PFSK-1 (cell line): Measurements from ENCODE around the gene STK32B.

Experiments used
- POLR2AphosphoS5 ChIP-seq: IDR thresholded peaks from 2 replicates; pipeline ENCODE4 v1.6.1; 2012; ENCODE audit warnings: low read depth, mild to moderate bottlenecking, control low read depth, low read length, moderate library complexity
- REST ChIP-seq, 2 experiments: IDR thresholded peaks; 2 replicates each; pipeline versions ENCODE4 v1.6.1 to v1.8.0; 2011 to 2012; ENCODE audit warnings: low read depth in 2 of 2, low read length in 2 of 2, control low read depth in 1 of 2, inconsistent platforms in 1 of 2, mild to moderate bottlenecking in 1 of 2, moderate library complexity in 1 of 2; ENCODE audit not compliant: insufficient read depth in 1 of 2
- TAF1 ChIP-seq: IDR thresholded peaks from 2 replicates; pipeline ENCODE4 v1.6.1; 2012; ENCODE audit warnings: low read length, control low read depth, borderline replicate concordance; ENCODE audit not compliant: insufficient read depth

- TF ChIP-seq POLR2AphosphoS5 (no peak), TAF1 (no peak), REST (IDR thresholded peaks at IDR 0.05; ENCODE audit: insufficient read depth in 1 of 2, low read depth in 2 of 2, low read length in 2 of 2) (no peak)
Observed at GRCh38 chr4:5200513-5200912, 149.2 kb downstream of the STK32B start.
